ENCODE measurements around the gene CALML3. TPM values are rescaled to one million over a fixed set of nuclear protein-coding genes. Genes with fewer than 3 reads are reported as not detected.
A peak's percentile ranks its signal among the peaks of the same experiment; 100 is the strongest.

The CALML3 gene
- total and polyA plus RNA-seq, 9 donors = 0.02 to 1.5 TPM; not detected in 7

DNA sequence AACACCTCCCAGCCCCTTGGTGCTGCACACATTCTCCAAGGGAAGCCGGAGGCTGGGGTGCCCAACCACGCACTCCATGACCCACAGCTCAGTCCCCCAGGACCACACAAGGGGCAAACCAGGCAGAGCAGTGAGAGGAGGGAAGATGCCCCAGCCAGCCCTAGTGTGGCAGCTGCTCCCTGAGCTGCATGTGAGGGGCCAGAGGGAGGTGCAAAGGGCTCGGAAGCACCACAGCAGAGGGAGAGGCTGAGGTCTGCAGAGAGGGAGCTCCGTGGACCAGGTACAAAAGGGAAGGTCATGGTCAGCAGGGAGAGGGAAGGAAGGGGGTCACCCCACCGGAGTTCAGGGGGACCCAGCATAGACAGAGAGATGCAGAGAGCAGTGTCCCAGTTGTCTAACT lies 23.9 kb upstream of the CALML3 start:
- TF ChIP-seq POLR2A (IDR thresholded peaks at IDR 0.05) (no peak), EP300 (IDR thresholded peaks at IDR 0.05) (no peak)
- TF ChIP-seq, protein P1, sequence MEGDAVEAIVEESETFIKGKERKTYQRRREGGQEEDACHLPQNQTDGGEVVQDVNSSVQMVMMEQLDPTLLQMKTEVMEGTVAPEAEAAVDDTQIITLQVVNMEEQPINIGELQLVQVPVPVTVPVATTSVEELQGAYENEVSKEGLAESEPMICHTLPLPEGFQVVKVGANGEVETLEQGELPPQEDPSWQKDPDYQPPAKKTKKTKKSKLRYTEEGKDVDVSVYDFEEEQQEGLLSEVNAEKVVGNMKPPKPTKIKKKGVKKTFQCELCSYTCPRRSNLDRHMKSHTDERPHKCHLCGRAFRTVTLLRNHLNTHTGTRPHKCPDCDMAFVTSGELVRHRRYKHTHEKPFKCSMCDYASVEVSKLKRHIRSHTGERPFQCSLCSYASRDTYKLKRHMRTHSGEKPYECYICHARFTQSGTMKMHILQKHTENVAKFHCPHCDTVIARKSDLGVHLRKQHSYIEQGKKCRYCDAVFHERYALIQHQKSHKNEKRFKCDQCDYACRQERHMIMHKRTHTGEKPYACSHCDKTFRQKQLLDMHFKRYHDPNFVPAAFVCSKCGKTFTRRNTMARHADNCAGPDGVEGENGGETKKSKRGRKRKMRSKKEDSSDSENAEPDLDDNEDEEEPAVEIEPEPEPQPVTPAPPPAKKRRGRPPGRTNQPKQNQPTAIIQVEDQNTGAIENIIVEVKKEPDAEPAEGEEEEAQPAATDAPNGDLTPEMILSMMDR (IDR thresholded peaks at IDR 0.05) = no peak
- Histone ChIP-seq H3K4me1 (ENCODE audit: insufficient read depth) (no peaks in the 10 kb centered on the region), H3K27me3 (no peaks in the 10 kb centered on the region), H3K36me3 (no peaks in the 10 kb centered on the region), H3K9me3 (no peaks in the 10 kb centered on the region), H3K4me3 (no peak overlapping the region), H3K27ac (no peak overlapping the region)
- intact Hi-C loops (cut with DNase I) = no loop called here
- no peak for DNase-seq
- 75 to 88% (median 87%) methylated on average over 5 of the region's 5 CpGs for WGBS, 3 donors

DNA sequence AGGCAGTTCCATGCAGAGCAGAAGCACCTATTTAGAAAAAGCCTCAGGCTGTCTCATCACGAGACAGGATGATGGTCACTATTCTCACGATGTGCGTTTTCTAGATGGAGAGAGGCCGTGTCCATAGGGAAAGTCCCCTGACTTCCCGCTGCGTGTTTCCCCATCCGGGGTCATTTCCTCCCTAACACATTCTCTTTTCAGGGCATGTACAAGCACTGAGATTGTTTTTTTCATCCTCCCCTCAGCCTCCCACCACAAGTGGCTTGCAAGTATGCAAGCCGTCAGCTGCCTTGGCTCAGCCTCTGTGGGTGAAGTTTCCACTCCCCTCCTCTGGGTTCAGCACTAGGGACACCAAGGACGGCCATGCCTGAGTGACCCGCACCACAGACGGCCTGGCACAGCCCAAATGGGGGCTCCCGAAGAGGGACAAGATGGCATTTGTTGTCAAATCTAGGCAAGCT lies 22.7 kb upstream of the CALML3 start:
- no peak overlapping the region for H3K4me3 ChIP-seq
- intact Hi-C loops (cut with DNase I) = no loop called here
- no peaks in the 10 kb centered on the region for H3K27me3 ChIP-seq
- no peaks in the 10 kb centered on the region for H3K36me3 ChIP-seq
- WGBS, 3 donors = 20 to 38% (median 28%) methylated on average over 12 of the region's 12 CpGs
- H3K27ac ChIP-seq = no peak overlapping the region
- DNase-seq = peak in 1 of 5 donors; percentile 12
- TF ChIP-seq POLR2A (IDR thresholded peaks at IDR 0.05) (no peak), EP300 (IDR thresholded peaks at IDR 0.05) (no peak)
- TF ChIP-seq, protein P1 (IDR thresholded peaks at IDR 0.05) = no peak
- H3K9me3 ChIP-seq = no peaks in the 10 kb centered on the region
- no peaks in the 10 kb centered on the region for H3K4me1 ChIP-seq (ENCODE audit: insufficient read depth)

DNA sequence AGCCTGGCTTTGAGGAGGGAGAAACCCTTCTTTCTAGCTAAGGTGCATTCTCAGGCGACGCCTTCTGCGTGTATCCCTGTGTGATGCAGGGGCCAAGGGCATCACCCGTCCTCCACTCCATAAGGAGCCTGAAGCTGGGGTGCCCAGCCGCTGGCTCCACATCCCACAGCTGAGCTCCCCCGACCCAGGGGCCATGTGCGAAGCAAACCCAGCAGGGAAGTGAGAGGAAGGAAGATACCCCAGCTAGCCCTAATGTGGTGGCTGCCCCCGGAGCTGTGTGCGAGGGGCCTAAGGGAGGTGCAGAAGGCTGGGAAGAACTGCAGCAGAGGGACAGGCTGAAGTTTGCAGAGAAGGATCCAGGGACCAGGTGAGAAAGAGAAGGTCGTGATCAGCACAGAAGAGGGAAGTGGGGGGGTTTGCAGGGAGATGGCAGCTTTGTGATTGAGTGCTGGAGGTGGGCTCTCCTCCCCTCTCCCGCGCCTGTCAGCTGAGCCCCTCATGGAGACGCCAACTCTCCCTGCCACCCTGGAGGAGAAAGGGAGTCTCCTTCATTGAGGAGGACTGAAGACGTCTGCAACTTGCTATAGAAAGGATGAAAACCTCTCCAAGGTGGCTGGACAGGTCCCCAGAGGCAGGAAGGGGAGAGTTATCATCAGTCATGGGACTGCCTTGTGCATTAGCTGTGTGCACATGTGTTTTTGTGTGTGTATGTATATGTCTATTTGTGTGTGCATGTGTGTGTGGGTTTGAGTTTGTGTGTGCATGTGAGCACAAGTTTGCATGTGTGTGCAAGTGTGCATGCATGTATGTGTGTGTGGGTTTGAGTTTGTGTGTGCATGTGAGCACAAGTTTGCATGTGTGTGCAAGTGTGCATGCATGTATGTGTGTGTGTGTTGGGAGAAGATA lies 21.9 kb upstream of the CALML3 start:
- DNase-seq = no peak
- intact Hi-C loops (cut with DNase I) = no loop called here
- Histone ChIP-seq H3K4me1 (ENCODE audit: insufficient read depth) (no peaks in the 10 kb centered on the region), H3K4me3 (no peak overlapping the region), H3K27ac (no peak overlapping the region), H3K9me3 (no peaks in the 10 kb centered on the region), H3K27me3 (no peaks in the 10 kb centered on the region), H3K36me3 (no peaks in the 10 kb centered on the region)
- no peak for TF ChIP-seq POLR2A (IDR thresholded peaks at IDR 0.05)
- TF ChIP-seq, protein P1 (IDR thresholded peaks at IDR 0.05) = no peak
- WGBS, 3 donors = 81 to 91% (median 82%) methylated on average over 14 of the region's 14 CpGs

DNA sequence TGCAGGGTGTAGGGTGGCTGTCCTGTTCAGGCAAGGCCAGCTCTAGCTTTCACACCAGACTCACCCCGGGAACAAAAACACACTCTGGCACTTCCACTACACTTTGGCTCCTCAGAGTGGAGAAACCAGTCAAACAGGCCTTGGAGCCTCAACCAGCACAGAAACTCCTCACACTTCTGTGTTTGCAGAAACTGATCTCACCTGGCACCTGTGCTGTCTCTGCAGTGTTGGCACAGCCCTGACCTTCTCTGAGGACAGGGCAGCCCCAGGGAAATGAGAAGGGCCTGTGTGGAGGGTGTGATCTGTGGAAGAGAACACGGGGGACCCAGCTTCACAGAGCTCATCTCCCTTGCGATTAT lies 21.3 kb upstream of the CALML3 start:
- no peak for DNase-seq
- Histone ChIP-seq H3K4me1 (ENCODE audit: insufficient read depth) (no peaks in the 10 kb centered on the region), H3K27me3 (no peaks in the 10 kb centered on the region), H3K36me3 (no peaks in the 10 kb centered on the region), H3K9me3 (no peaks in the 10 kb centered on the region), H3K27ac (no peak overlapping the region), H3K4me3 (no peak overlapping the region)
- TF ChIP-seq, protein P1 (IDR thresholded peaks at IDR 0.05) = no peak
- TF ChIP-seq POLR2A (IDR thresholded peaks at IDR 0.05) (no peak), EP300 (IDR thresholded peaks at IDR 0.05) (no peak)
- WGBS, 3 donors = 77 to 87% (median 79%) methylated on average over 3 of the region's 3 CpGs
- intact Hi-C loops (cut with DNase I) = no loop called here
